ENCODE data around the gene JOSD1. TPM values are rescaled to one million over a fixed set of nuclear protein-coding genes. Genes with fewer than 3 reads are reported as not detected.

Gene JOSD1
- total and polyA plus RNA-seq, 4 donors = 3.4 to 20.6 (median 14.7) TPM

- Histone ChIP-seq H3K36me3 (ENCODE audit: control insufficient read depth in 4 of 4, insufficient read depth in 3 of 4, low read depth in 1 of 4, low read length in 3 of 4) (no peaks in the 10 kb centered on the region), H3K9ac (ENCODE audit: low read depth in 1 of 2, low read length in 2 of 2) (no peak overlapping the region), H3K4me3 (ENCODE audit: low read depth in 1 of 3, low read length in 3 of 3) (no peak overlapping the region), H3K4me1 (ENCODE audit: control insufficient read depth in 4 of 4, insufficient read depth in 4 of 4, low read length in 3 of 4) (peaks cover 5 to 16% (median 8%) of the 10 kb centered on the region in 4 donors), H3K27ac (ENCODE audit: low read depth in 1 of 2, low read length in 2 of 2) (no peak overlapping the region), H3K27me3 (ENCODE audit: control insufficient read depth in 4 of 4, insufficient read depth in 4 of 4, low read length in 3 of 4) (no peaks in the 10 kb centered on the region), H3K9me3 (ENCODE audit: control insufficient read depth in 4 of 4, low read length in 3 of 4) (no peaks in the 10 kb centered on the region)
- 95% methylated on average over 8 of the region's 8 CpGs for WGBS
- TF ChIP-seq GABPA (IDR thresholded peaks at IDR 0.05 in 1 of 2, conservative IDR thresholded peaks at IDR 0.05 in 1 of 2) (no peak), HNF4A (conservative IDR thresholded peaks at IDR 0.05) (no peak)
- DNase-seq (ENCODE audit: low spot score) = no peak
Observed at GRCh38 chr22:38653741-38654140, 47.0 kb downstream of the JOSD1 start.

- no peak overlapping the region for H3K27ac ChIP-seq (ENCODE audit: low read depth in 1 of 2, low read length in 2 of 2)
- TF ChIP-seq HNF4A (conservative IDR thresholded peaks at IDR 0.05) = no peak
- no peak for TF ChIP-seq HNF4G (IDR thresholded peaks at IDR 0.05)
- TF ChIP-seq RXRA (IDR thresholded peaks at IDR 0.05) = no peak
- no peak for TF ChIP-seq YY1 (IDR thresholded peaks at IDR 0.05)
- no peak for TF ChIP-seq FOXA2 (IDR thresholded peaks at IDR 0.05)
- TF ChIP-seq NR2F2 (IDR thresholded peaks at IDR 0.05) = no peak
- no peak for TF ChIP-seq JUND (IDR thresholded peaks at IDR 0.05)
- TF ChIP-seq SP1 (IDR thresholded peaks at IDR 0.05) = no peak
- no peak for TF ChIP-seq MAX (IDR thresholded peaks at IDR 0.05)
- no peak for TF ChIP-seq GABPA (IDR thresholded peaks at IDR 0.05 in 1 of 2, conservative IDR thresholded peaks at IDR 0.05 in 1 of 2)
- TF ChIP-seq ATF3 (IDR thresholded peaks at IDR 0.05) = no peak
- no peak for TF ChIP-seq RAD21 (IDR thresholded peaks at IDR 0.05)
- no peak for TF ChIP-seq FOXA1 (IDR thresholded peaks at IDR 0.05)
- no peak for TF ChIP-seq EGR1 (IDR thresholded peaks at IDR 0.05; ENCODE audit: low read depth in 2 of 2)
- TF ChIP-seq CTCF (IDR thresholded peaks at IDR 0.05; ENCODE audit: low read depth, low read length, missing input control) = no peak
- TF ChIP-seq REST (IDR thresholded peaks at IDR 0.05) = no peak
- DNase-seq (ENCODE audit: low spot score) = no peak
- no peak overlapping the region for H3K4me3 ChIP-seq (ENCODE audit: low read depth in 1 of 3, low read length in 3 of 3)
- H3K27me3 ChIP-seq (ENCODE audit: control insufficient read depth in 4 of 4, insufficient read depth in 4 of 4, low read length in 3 of 4) = no peaks in the 10 kb centered on the region
- no peaks in the 10 kb centered on the region for H3K36me3 ChIP-seq (ENCODE audit: control insufficient read depth in 4 of 4, insufficient read depth in 3 of 4, low read depth in 1 of 4, low read length in 3 of 4)
- H3K4me1 ChIP-seq (ENCODE audit: control insufficient read depth in 4 of 4, insufficient read depth in 4 of 4, low read length in 3 of 4) = peaks cover 5 to 16% (median 8%) of the 10 kb centered on the region in 4 donors
- H3K9ac ChIP-seq (ENCODE audit: low read depth in 1 of 2, low read length in 2 of 2) = no peak overlapping the region
- H3K9me3 ChIP-seq (ENCODE audit: control insufficient read depth in 4 of 4, low read length in 3 of 4) = no peaks in the 10 kb centered on the region
Observed at GRCh38 chr22:38652859-38653258, 47.9 kb downstream of the JOSD1 start.

All from liver (tissue), 9 donors.